ENCODE measurements around the gene GP1BB.
"Not testable (repeated sequence)": the region's sequence is repeated elsewhere in the genome, so short reads cannot be mapped to it uniquely, and the experiment has no call there.

GP1BB gene

GRCh38 chr22:19675428-19675827 lies 47.9 kb upstream of the GP1BB start:
- Histone ChIP-seq H3K27ac (ENCODE audit: low read length) (no peak overlapping the region), H3K4me3 (ENCODE audit: low read length) (no peak overlapping the region), H2AFZ (ENCODE audit: low read depth, low read length) (no peak overlapping the region), H4K20me1 (ENCODE audit: insufficient read depth, low read length) (no peaks in the 10 kb centered on the region), H3K4me2 (ENCODE audit: low read length) (no peak overlapping the region), H3K36me3 (replicated peaks; ENCODE audit: low read depth, low read length) (no peaks in the 10 kb centered on the region), H3K4me1 (ENCODE audit: low read length) (no peaks in the 10 kb centered on the region), H3K79me2 (ENCODE audit: low read length) (no peaks in the 10 kb centered on the region), H3K9me3 (ENCODE audit: insufficient read depth, low read length) (no peaks in the 10 kb centered on the region), H3K9ac (ENCODE audit: low read length) (no peak overlapping the region), H3K27me3 (ENCODE audit: low read depth, low read length) (peaks cover 27% of the 10 kb centered on the region)
- no peak for TF ChIP-seq EZH2phosphoT487 (IDR thresholded peaks at IDR 0.05; ENCODE audit: low read depth)
- no peak for TF ChIP-seq CTCF (IDR thresholded peaks at IDR 0.05; ENCODE audit: low read depth, low read length)

GRCh38 chr22:19676437-19676836 lies 46.9 kb upstream of the GP1BB start:
- H3K4me3 ChIP-seq (ENCODE audit: low read length); H3K4me1 ChIP-seq (ENCODE audit: low read length); H3K9ac ChIP-seq (ENCODE audit: low read length); H3K36me3 ChIP-seq (replicated peaks; ENCODE audit: low read depth, low read length); H2AFZ ChIP-seq (ENCODE audit: low read depth, low read length); H3K4me2 ChIP-seq (ENCODE audit: low read length); H3K79me2 ChIP-seq (ENCODE audit: low read length); H4K20me1 ChIP-seq (ENCODE audit: insufficient read depth, low read length); H3K27ac ChIP-seq (ENCODE audit: low read length); H3K9me3 ChIP-seq (ENCODE audit: insufficient read depth, low read length): not testable (repeated sequence)
- peaks cover 30% of the 10 kb centered on the region for H3K27me3 ChIP-seq (ENCODE audit: low read depth, low read length)

- H3K4me2 ChIP-seq (ENCODE audit: low read length), result no peak overlapping the region
- no peak overlapping the region for H3K9ac ChIP-seq (ENCODE audit: low read length)
- no peaks in the 10 kb centered on the region for H3K36me3 ChIP-seq (replicated peaks; ENCODE audit: low read depth, low read length)
- no peaks in the 10 kb centered on the region for H4K20me1 ChIP-seq (ENCODE audit: insufficient read depth, low read length)
- H3K79me2 ChIP-seq (ENCODE audit: low read length), result no peaks in the 10 kb centered on the region
- H3K9me3 ChIP-seq (ENCODE audit: insufficient read depth, low read length), result no peaks in the 10 kb centered on the region
- H3K27me3 ChIP-seq (ENCODE audit: low read depth, low read length), result peaks cover 41% of the 10 kb centered on the region
- no peak for TF ChIP-seq EZH2phosphoT487 (IDR thresholded peaks at IDR 0.05; ENCODE audit: low read depth)
- TF ChIP-seq CTCF (IDR thresholded peaks at IDR 0.05; ENCODE audit: low read depth, low read length), result no peak
- H2AFZ ChIP-seq (ENCODE audit: low read depth, low read length), result no peak overlapping the region
- H3K4me1 ChIP-seq (ENCODE audit: low read length), result no peaks in the 10 kb centered on the region
- no peak overlapping the region for H3K4me3 ChIP-seq (ENCODE audit: low read length)
- no peak overlapping the region for H3K27ac ChIP-seq (ENCODE audit: low read length)
These were observed 44.3 kb upstream of the GP1BB start for GRCh38 chr22:19678949-19679521.

GRCh38 chr22:19679522-19680101 lies 43.7 kb upstream of the GP1BB start:
- no peak for TF ChIP-seq EZH2phosphoT487 (IDR thresholded peaks at IDR 0.05; ENCODE audit: low read depth)
- TF ChIP-seq CTCF (IDR thresholded peaks at IDR 0.05; ENCODE audit: low read depth, low read length), result peak; percentile 95
- Histone ChIP-seq H4K20me1 (ENCODE audit: insufficient read depth, low read length) (no peaks in the 10 kb centered on the region), H3K9me3 (ENCODE audit: insufficient read depth, low read length) (no peaks in the 10 kb centered on the region), H2AFZ (ENCODE audit: low read depth, low read length) (no peak overlapping the region), H3K4me1 (ENCODE audit: low read length) (no peaks in the 10 kb centered on the region), H3K27ac (ENCODE audit: low read length) (no peak overlapping the region), H3K4me2 (ENCODE audit: low read length) (no peak overlapping the region), H3K4me3 (ENCODE audit: low read length) (no peak overlapping the region), H3K36me3 (replicated peaks; ENCODE audit: low read depth, low read length) (no peaks in the 10 kb centered on the region), H3K9ac (ENCODE audit: low read length) (no peak overlapping the region), H3K79me2 (ENCODE audit: low read length) (no peaks in the 10 kb centered on the region), H3K27me3 (ENCODE audit: low read depth, low read length) (peaks cover 37% of the 10 kb centered on the region)

All from OCI-LY3 (cell line).